ENCODE data around the gene SMG6.

Gene SMG6

GRCh38 chr17:2064980-2065785 is 238.4 kb downstream of the SMG6 start:
- in situ Hi-C loops (cut with MboI; ENCODE audit: low sequenced_read_pairs) = no loop called here

GRCh38 chr17:2064520-2064971 is 239.0 kb downstream of the SMG6 start:
- in situ Hi-C loops (cut with MboI; ENCODE audit: low sequenced_read_pairs) = no loop called here

GRCh38 chr17:2064147-2064489 is 239.5 kb downstream of the SMG6 start:
- in situ Hi-C loops (cut with MboI; ENCODE audit: low sequenced_read_pairs) = no loop called here

GRCh38 chr17:2063261-2064146 is 240.1 kb downstream of the SMG6 start:
- in situ Hi-C loops (cut with MboI; ENCODE audit: low sequenced_read_pairs) = no loop called here

GRCh38 chr17:2062571-2063183 is 240.9 kb downstream of the SMG6 start:
- in situ Hi-C loops (cut with MboI; ENCODE audit: low sequenced_read_pairs) = no loop called here

GRCh38 chr17:2061441-2061958 is 242.1 kb downstream of the SMG6 start:
- in situ Hi-C loops (cut with MboI; ENCODE audit: low sequenced_read_pairs) = no loop called here

GRCh38 chr17:2060681-2061440 is 242.7 kb downstream of the SMG6 start:
- in situ Hi-C loops (cut with MboI; ENCODE audit: low sequenced_read_pairs) = no loop called here

- in situ Hi-C loops (cut with MboI; ENCODE audit: low sequenced_read_pairs) = no loop called here
These were observed 243.3 kb downstream of the SMG6 start for GRCh38 chr17:2060385-2060658.

- in situ Hi-C loops (cut with MboI; ENCODE audit: low sequenced_read_pairs) = no loop called here
These were observed 243.8 kb downstream of the SMG6 start for GRCh38 chr17:2059547-2060384.

GRCh38 chr17:2058586-2059546 is 244.7 kb downstream of the SMG6 start:
- in situ Hi-C loops (cut with MboI; ENCODE audit: low sequenced_read_pairs) = no loop called here

- in situ Hi-C loops (cut with MboI; ENCODE audit: low sequenced_read_pairs) = no loop called here
These were observed 245.6 kb downstream of the SMG6 start for GRCh38 chr17:2057760-2058585.

GRCh38 chr17:2057175-2057759 is 246.3 kb downstream of the SMG6 start:
- in situ Hi-C loops (cut with MboI; ENCODE audit: low sequenced_read_pairs) = no loop called here

- in situ Hi-C loops (cut with MboI; ENCODE audit: low sequenced_read_pairs) = no loop called here
These were observed 247.1 kb downstream of the SMG6 start for GRCh38 chr17:2056206-2057174.

GRCh38 chr17:2055292-2056205 is 248.0 kb downstream of the SMG6 start:
- in situ Hi-C loops (cut with MboI; ENCODE audit: low sequenced_read_pairs) = no loop called here

GRCh38 chr17:2054512-2055291 is 248.9 kb downstream of the SMG6 start, which contains the start of gene HIC1:
TSS of gene HIC1 (plus strand) at chr17:2055103. CDS start at chr17:2056691, 1,588 bp downstream.
- in situ Hi-C loops (cut with MboI; ENCODE audit: low sequenced_read_pairs) = no loop called here
